Measurements from ENCODE around the gene SLC35D1. TPM values are rescaled to one million over a fixed set of nuclear protein-coding genes. Genes with fewer than 3 reads are reported as not detected.
"Not testable (repeated sequence)": the region's sequence is repeated elsewhere in the genome, so short reads cannot be mapped to it uniquely, and the experiment has no call there.

Gene SLC35D1
- total RNA-seq, 1 donor from 2014 or later: 5.6 TPM

DNA sequence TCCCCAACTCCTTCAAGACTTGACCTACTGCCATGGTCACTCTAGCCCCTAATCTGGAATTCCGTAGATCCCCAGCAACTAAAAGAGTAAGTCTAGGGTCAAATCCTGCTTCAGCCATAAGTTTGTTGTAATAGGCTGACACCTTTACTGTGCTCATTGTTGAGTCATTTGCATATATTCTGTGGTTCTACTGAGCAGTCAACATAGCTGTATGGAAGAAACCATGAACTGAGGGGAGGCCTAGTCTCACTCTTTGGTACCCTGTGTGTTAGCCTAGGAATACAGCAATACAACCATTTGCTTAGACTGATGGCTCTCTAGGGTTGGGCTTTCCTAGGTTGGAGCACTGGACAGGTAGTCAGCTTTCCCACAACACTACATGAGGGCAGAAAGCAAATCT is 23.6 kb upstream of the SLC35D1 start:
- no peak for DNase-seq
- TF ChIP-seq, protein P1, sequence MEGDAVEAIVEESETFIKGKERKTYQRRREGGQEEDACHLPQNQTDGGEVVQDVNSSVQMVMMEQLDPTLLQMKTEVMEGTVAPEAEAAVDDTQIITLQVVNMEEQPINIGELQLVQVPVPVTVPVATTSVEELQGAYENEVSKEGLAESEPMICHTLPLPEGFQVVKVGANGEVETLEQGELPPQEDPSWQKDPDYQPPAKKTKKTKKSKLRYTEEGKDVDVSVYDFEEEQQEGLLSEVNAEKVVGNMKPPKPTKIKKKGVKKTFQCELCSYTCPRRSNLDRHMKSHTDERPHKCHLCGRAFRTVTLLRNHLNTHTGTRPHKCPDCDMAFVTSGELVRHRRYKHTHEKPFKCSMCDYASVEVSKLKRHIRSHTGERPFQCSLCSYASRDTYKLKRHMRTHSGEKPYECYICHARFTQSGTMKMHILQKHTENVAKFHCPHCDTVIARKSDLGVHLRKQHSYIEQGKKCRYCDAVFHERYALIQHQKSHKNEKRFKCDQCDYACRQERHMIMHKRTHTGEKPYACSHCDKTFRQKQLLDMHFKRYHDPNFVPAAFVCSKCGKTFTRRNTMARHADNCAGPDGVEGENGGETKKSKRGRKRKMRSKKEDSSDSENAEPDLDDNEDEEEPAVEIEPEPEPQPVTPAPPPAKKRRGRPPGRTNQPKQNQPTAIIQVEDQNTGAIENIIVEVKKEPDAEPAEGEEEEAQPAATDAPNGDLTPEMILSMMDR (IDR thresholded peaks at IDR 0.05): no peak
- ATAC-seq: no peak
- no peak overlapping the region for H3K27ac ChIP-seq
- no peaks in the 10 kb centered on the region for H3K27me3 ChIP-seq (ENCODE audit: low read depth)
- no peaks in the 10 kb centered on the region for H3K4me1 ChIP-seq
- intact Hi-C loops (cut with DNase I): no loop called here
- no peaks in the 10 kb centered on the region for H3K36me3 ChIP-seq
- no peak overlapping the region for H3K4me3 ChIP-seq
- H3K9me3 ChIP-seq: no peaks in the 10 kb centered on the region

- Histone ChIP-seq H3K4me1 (no peaks in the 10 kb centered on the region), H3K9me3 (no peaks in the 10 kb centered on the region), H3K36me3 (no peaks in the 10 kb centered on the region), H3K27ac (no peak overlapping the region), H3K27me3 (ENCODE audit: low read depth) (no peaks in the 10 kb centered on the region), H3K4me3 (no peak overlapping the region)
- intact Hi-C loops (cut with DNase I): no loop called here
- DNase-seq: no peak
- TF ChIP-seq, protein P1 (IDR thresholded peaks at IDR 0.05): no peak
- no peak for ATAC-seq
Observed at GRCh38 chr1:67072749-67073148, 18.8 kb upstream of the SLC35D1 start.

- ATAC-seq; H3K4me1 ChIP-seq; H3K36me3 ChIP-seq; DNase-seq; intact Hi-C loops (cut with DNase I); H3K27me3 ChIP-seq (ENCODE audit: low read depth); H3K27ac ChIP-seq; H3K4me3 ChIP-seq; H3K9me3 ChIP-seq: not testable (repeated sequence)
Observed at GRCh38 chr1:67067655-67068054, 13.7 kb upstream of the SLC35D1 start.

DNA sequence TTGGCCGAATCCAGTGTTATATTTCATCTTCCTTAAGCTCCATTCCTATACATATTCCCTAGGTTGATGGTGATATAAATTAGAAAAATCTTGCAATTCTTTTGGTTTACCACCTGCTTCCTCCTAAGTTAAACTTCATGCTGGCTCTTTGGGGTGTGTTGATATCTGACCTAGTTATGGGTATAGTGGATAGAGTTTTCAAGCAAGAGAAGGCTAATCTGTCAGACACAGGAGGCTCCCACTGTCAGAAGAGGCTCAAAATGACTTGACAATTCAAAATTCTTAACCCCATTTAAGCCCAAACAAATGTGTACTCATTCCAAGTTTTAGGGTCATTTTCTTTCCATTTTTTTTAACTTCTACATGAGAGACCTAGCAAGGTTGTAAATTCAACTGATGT is 8.5 kb upstream of the SLC35D1 start:
- no peak for DNase-seq
- H3K27me3 ChIP-seq (ENCODE audit: low read depth): no peaks in the 10 kb centered on the region
- no peaks in the 10 kb centered on the region for H3K36me3 ChIP-seq
- intact Hi-C loops (cut with DNase I): no loop called here
- H3K4me3 ChIP-seq: no peak overlapping the region
- no peak overlapping the region for H3K27ac ChIP-seq
- no peaks in the 10 kb centered on the region for H3K4me1 ChIP-seq
- ATAC-seq: no peak
- no peaks in the 10 kb centered on the region for H3K9me3 ChIP-seq
- TF ChIP-seq, protein P1 (IDR thresholded peaks at IDR 0.05): no peak

DNA sequence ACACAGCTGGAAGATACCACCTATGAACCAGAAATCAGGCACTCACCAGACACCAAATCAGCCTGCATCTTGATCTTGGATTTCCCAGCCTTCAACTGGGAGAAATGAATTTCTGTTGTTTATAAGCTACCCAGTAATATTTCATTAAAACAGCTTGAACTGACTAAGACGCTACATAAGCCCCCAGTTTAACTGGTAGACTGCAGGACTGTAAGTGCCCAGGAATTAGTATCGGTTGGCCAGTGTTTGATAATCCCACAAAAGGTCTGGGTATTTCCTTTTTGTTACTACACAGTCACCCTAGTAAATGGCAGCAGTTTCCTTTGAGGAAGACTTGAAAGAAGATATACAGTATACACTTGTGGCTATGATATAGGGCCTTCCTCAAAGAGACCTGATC is 7.3 kb upstream of the SLC35D1 start:
- DNase-seq (no peak), ATAC-seq (no peak)
- Histone ChIP-seq H3K36me3 (no peaks in the 10 kb centered on the region), H3K9me3 (no peaks in the 10 kb centered on the region), H3K4me3 (no peak overlapping the region), H3K27me3 (ENCODE audit: low read depth) (no peaks in the 10 kb centered on the region), H3K4me1 (no peaks in the 10 kb centered on the region), H3K27ac (no peak overlapping the region)
- TF ChIP-seq, protein P1 (IDR thresholded peaks at IDR 0.05): no peak
- intact Hi-C loops (cut with DNase I): no loop called here

DNA sequence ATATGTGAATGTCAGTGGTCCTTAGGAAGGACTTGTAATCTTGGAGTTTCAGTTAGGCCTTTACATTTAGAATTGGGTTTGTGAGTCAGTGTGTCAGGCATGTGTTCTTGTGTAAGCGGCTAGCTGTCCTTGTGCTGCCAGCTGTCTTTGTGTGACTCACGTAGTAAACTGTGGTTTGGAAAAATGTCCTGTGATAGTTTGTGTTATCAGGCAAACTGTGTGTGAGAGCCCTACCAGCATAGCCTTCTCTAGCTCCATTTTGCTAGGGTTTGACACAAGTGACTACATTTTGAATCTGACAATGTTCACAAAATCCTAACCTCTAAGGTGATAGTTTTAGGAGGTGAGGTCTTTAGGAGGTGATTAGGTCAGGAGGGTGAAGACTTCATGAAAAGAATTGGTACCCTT is 6.9 kb upstream of the SLC35D1 start:
- Histone ChIP-seq H3K36me3 (no peaks in the 10 kb centered on the region), H3K27me3 (ENCODE audit: low read depth) (no peaks in the 10 kb centered on the region), H3K27ac (no peak overlapping the region), H3K9me3 (no peaks in the 10 kb centered on the region), H3K4me1 (no peaks in the 10 kb centered on the region), H3K4me3 (no peak overlapping the region)
- intact Hi-C loops (cut with DNase I): no loop called here
- ATAC-seq (peak in 1 of 2 donors; percentile 51), DNase-seq (no peak)
- TF ChIP-seq, protein P1 (IDR thresholded peaks at IDR 0.05): no peak
